ENCODE results near the gene FMN1. TPM values are rescaled to one million over a fixed set of nuclear protein-coding genes. Genes with fewer than 3 reads are reported as not detected.

FMN1 gene
- total RNA-seq, 2 donors from 2014 or later: 0.60 to 1.1 TPM

DNA sequence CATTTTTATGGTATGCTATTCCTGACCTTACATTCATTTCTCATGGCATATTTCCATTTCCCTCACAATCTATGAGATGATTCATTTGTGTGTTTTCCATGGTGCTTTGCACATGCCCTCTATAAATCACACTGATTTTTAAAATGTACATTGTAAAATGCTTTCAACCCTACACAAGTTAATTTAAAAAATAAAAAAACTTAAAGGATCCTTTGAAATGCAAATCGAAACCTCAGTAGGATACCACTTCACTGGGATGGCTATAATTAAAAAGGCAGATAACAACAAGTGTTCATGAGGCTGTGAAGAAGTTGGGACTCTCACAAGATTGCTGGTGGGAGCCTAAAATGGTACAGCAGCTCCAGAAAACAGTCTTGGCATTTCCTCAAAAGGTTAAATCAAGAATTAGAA, 83.5 kb downstream of the FMN1 start:
- Mint-ChIP-seq H3K9me3 (no peaks in the 10 kb centered on the region), H3K4me1 (peaks cover 10% of the 10 kb centered on the region), H3K36me3 (ENCODE audit: low read depth) (no peaks in the 10 kb centered on the region), H3K27ac (no peak overlapping the region), H3K4me3 (no peak overlapping the region), H3K27me3 (ENCODE audit: insufficient read depth) (peaks cover 48% of the 10 kb centered on the region)
- H3K4me3 ChIP-seq (ENCODE audit: low read length): no peak overlapping the region
- 37% methylated on average over 1 of the region's 1 CpG; no CpG with 5 or more reads in 1 of the 2 experiments for WGBS, 2 experiments (ENCODE audit: insufficient coverage in 1 of 2, insufficient read length in 1 of 2)
- TF ChIP-seq, protein P1, sequence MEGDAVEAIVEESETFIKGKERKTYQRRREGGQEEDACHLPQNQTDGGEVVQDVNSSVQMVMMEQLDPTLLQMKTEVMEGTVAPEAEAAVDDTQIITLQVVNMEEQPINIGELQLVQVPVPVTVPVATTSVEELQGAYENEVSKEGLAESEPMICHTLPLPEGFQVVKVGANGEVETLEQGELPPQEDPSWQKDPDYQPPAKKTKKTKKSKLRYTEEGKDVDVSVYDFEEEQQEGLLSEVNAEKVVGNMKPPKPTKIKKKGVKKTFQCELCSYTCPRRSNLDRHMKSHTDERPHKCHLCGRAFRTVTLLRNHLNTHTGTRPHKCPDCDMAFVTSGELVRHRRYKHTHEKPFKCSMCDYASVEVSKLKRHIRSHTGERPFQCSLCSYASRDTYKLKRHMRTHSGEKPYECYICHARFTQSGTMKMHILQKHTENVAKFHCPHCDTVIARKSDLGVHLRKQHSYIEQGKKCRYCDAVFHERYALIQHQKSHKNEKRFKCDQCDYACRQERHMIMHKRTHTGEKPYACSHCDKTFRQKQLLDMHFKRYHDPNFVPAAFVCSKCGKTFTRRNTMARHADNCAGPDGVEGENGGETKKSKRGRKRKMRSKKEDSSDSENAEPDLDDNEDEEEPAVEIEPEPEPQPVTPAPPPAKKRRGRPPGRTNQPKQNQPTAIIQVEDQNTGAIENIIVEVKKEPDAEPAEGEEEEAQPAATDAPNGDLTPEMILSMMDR (conservative IDR thresholded peaks at IDR 0.05): no peak
- no peak for DNase-seq
- H3K9ac ChIP-seq (ENCODE audit: extremely low read depth, low read length, poor library complexity, severe bottlenecking): no peak overlapping the region
- no peaks in the 10 kb centered on the region for H3K9me3 ChIP-seq (ENCODE audit: control insufficient read depth, low read length)
- H3K27me3 ChIP-seq (ENCODE audit: control insufficient read depth, insufficient read depth, low read length, poor library complexity, severe bottlenecking): peaks cover 40% of the 10 kb centered on the region
- no peak overlapping the region for H3K27ac ChIP-seq (ENCODE audit: low read depth, low read length)
- peaks cover 6% of the 10 kb centered on the region for H3K4me1 ChIP-seq (ENCODE audit: control insufficient read depth, insufficient read depth, low read length)
- H3K36me3 ChIP-seq (ENCODE audit: control insufficient read depth, insufficient read depth, low read length): no peaks in the 10 kb centered on the region

GRCh38 chr15:33109345-33109744, 85.2 kb downstream of the FMN1 start:
- Histone ChIP-seq H3K4me1 (ENCODE audit: control insufficient read depth, insufficient read depth, low read length) (peaks cover 4% of the 10 kb centered on the region), H3K27ac (ENCODE audit: low read depth, low read length) (no peak overlapping the region), H3K9me3 (ENCODE audit: control insufficient read depth, low read length) (no peaks in the 10 kb centered on the region), H3K27me3 (ENCODE audit: control insufficient read depth, insufficient read depth, low read length, poor library complexity, severe bottlenecking) (peaks cover 36% of the 10 kb centered on the region), H3K4me3 (ENCODE audit: low read length) (no peak overlapping the region), H3K9ac (ENCODE audit: extremely low read depth, low read length, poor library complexity, severe bottlenecking) (no peak overlapping the region), H3K36me3 (ENCODE audit: control insufficient read depth, insufficient read depth, low read length) (no peaks in the 10 kb centered on the region)
- H3K4me3 Mint-ChIP-seq: no peak overlapping the region
- DNase-seq: no peak
- no peaks in the 10 kb centered on the region for H3K36me3 Mint-ChIP-seq (ENCODE audit: low read depth)
- H3K27ac Mint-ChIP-seq: no peak overlapping the region
- TF ChIP-seq, protein P1 (conservative IDR thresholded peaks at IDR 0.05): no peak
- peaks cover 45% of the 10 kb centered on the region for H3K27me3 Mint-ChIP-seq (ENCODE audit: insufficient read depth)
- 86 to 100% methylated on average over 1 to 2 of the region's 4 CpGs for WGBS, 2 experiments (ENCODE audit: insufficient coverage in 1 of 2, insufficient read length in 1 of 2)
- peaks cover 4% of the 10 kb centered on the region for H3K4me1 Mint-ChIP-seq
- H3K9me3 Mint-ChIP-seq: no peaks in the 10 kb centered on the region

GRCh38 chr15:33108518-33108917, 86.0 kb downstream of the FMN1 start:
- no peak overlapping the region for H3K4me3 ChIP-seq (ENCODE audit: low read length)
- DNase-seq: no peak
- TF ChIP-seq, protein P1 (conservative IDR thresholded peaks at IDR 0.05): no peak
- H3K9ac ChIP-seq (ENCODE audit: extremely low read depth, low read length, poor library complexity, severe bottlenecking): no peak overlapping the region
- no peaks in the 10 kb centered on the region for H3K36me3 ChIP-seq (ENCODE audit: control insufficient read depth, insufficient read depth, low read length)
- Mint-ChIP-seq H3K9me3 (no peaks in the 10 kb centered on the region), H3K27me3 (ENCODE audit: insufficient read depth) (peaks cover 40% of the 10 kb centered on the region), H3K27ac (no peak overlapping the region), H3K36me3 (ENCODE audit: low read depth) (no peaks in the 10 kb centered on the region), H3K4me3 (no peak overlapping the region), H3K4me1 (peaks cover 4% of the 10 kb centered on the region)
- peaks cover 36% of the 10 kb centered on the region for H3K27me3 ChIP-seq (ENCODE audit: control insufficient read depth, insufficient read depth, low read length, poor library complexity, severe bottlenecking)
- H3K27ac ChIP-seq (ENCODE audit: low read depth, low read length): no peak overlapping the region
- H3K4me1 ChIP-seq (ENCODE audit: control insufficient read depth, insufficient read depth, low read length): no peaks in the 10 kb centered on the region
- H3K9me3 ChIP-seq (ENCODE audit: control insufficient read depth, low read length): no peaks in the 10 kb centered on the region

Data from endodermal cell (in vitro differentiated cells).